Keratinocyte (primary cell): ENCODE data around the gene TWIST2. TPM values are rescaled to one million over a fixed set of nuclear protein-coding genes. Genes with fewer than 3 reads are reported as not detected.

Source experiments
- DNase-seq: peaks from one replicate; pipeline ENCODE4 v3.0.0-alpha.2; 2011; ENCODE audit warnings: low read depth, missing footprints, low spot score
- FAIRE-seq: peaks from 2 replicates; lab custom pipeline; 2011; peaks lifted over from hg19 to GRCh38; lab: Jason Lieb, UNC
- H2AFZ ChIP-seq: 2 replicates; pipeline ENCODE4 v1.6.0; 2012; ENCODE audit warnings: low read length, control low read depth, inconsistent platforms; ENCODE audit not compliant: control insufficient read depth
- H3K27ac ChIP-seq: 2 replicates; pipeline ENCODE4 v1.5.1; 2011; ENCODE audit warnings: low read length; ENCODE audit not compliant: control insufficient read depth, insufficient read depth
- H3K27me3 ChIP-seq: 3 replicates; pipeline ENCODE4 v1.6.0; 2011; ENCODE audit warnings: low read length; ENCODE audit not compliant: control insufficient read depth, insufficient read depth; ENCODE audit errors: extremely low read depth
- H3K36me3 ChIP-seq, 2 experiments: 2 replicates in 1 of 2; 3 replicates in 1 of 2; pipeline ENCODE4 v1.5.1; 2011; ENCODE audit warnings: low read length in 2 of 2, mild to moderate bottlenecking in 1 of 2; ENCODE audit not compliant: control insufficient read depth in 2 of 2, insufficient read depth in 2 of 2; ENCODE audit errors: extremely low read depth in 1 of 2
- H3K4me1 ChIP-seq: 3 replicates; pipeline ENCODE4 v1.5.1; 2011; ENCODE audit warnings: low read length; ENCODE audit not compliant: control insufficient read depth, insufficient read depth; ENCODE audit errors: extremely low read depth
- H3K4me2 ChIP-seq: 3 replicates; pipeline ENCODE4 v1.6.0; 2011; ENCODE audit warnings: low read depth, low read length; ENCODE audit not compliant: control insufficient read depth, insufficient read depth; ENCODE audit errors: extremely low read depth
- H3K4me3 ChIP-seq, 3 experiments: fragments of 200-600 bp in 1 of 3; sonication (generic) in 1 of 3; 2 replicates in 2 of 3; 3 replicates in 1 of 3; pipeline ENCODE4 v1.5.1; 2011 to 2016; ENCODE audit warnings: low read length in 3 of 3, mild to moderate bottlenecking in 3 of 3, control low read depth in 2 of 3, inconsistent platforms in 1 of 3, low read depth in 1 of 3, mixed read lengths in 1 of 3, mixed run types in 1 of 3, moderate library complexity in 1 of 3; ENCODE audit not compliant: control insufficient read depth in 2 of 3, insufficient read depth in 2 of 3; ENCODE audit errors: extremely low read depth in 1 of 3
- H3K79me2 ChIP-seq: 2 replicates; pipeline ENCODE4 v1.6.0; 2012; ENCODE audit warnings: low read length; ENCODE audit not compliant: control insufficient read depth, insufficient read depth
- H3K9ac ChIP-seq: 3 replicates; pipeline ENCODE4 v1.6.0; 2011; ENCODE audit warnings: low read length; ENCODE audit not compliant: control insufficient read depth, insufficient read depth; ENCODE audit errors: extremely low read depth
- H3K9me1 ChIP-seq: 3 replicates; pipeline ENCODE4 v1.6.0; 2011; ENCODE audit warnings: low read length; ENCODE audit not compliant: control insufficient read depth, insufficient read depth; ENCODE audit errors: extremely low read depth
- H3K9me3 ChIP-seq: 2 replicates; pipeline ENCODE4 v1.5.1; 2012; ENCODE audit warnings: low read depth, low read length; ENCODE audit not compliant: control insufficient read depth
- H4K20me1 ChIP-seq: 3 replicates; pipeline ENCODE4 v1.6.0; 2011; ENCODE audit warnings: low read length; ENCODE audit not compliant: control insufficient read depth, insufficient read depth; ENCODE audit errors: extremely low read depth
- EZH2 ChIP-seq: IDR thresholded peaks from one replicate; pipeline ENCODE4 v1.6.1; 2012; ENCODE audit warnings: inconsistent platforms, mild to moderate bottlenecking, low read length, moderate library complexity
- dilution Hi-C: fragments of 300-500 bp; cut with MboI; formaldehyde crosslinking; loops from one replicate; pipeline ENCODE4 v1.7.0; 2020; ENCODE audit warnings: low sequenced_read_pairs; ENCODE audit not compliant: extremely low pct_ligation_motif_present
- polyA plus RNA-seq, 5 experiments: library from polyadenylated mRNA; depleted of rRNA in 3 of 5; stranded (reverse) in 3 of 5; stranded (forward) in 1 of 5; unstranded in 1 of 5; fragments of >200 nt; gene quantifications; 1 replicate in 1 of 5; 2 replicates in 3 of 5; 3 replicates in 1 of 5; pipeline versions ENCODE4 v1.2.1 to v1.2.3, GENCODE V29; 2011 to 2012; ENCODE audit warnings: missing spikeins in 2 of 5, low read depth in 1 of 5, low replicate concordance in 1 of 5
- TF ChIP-seq, protein P1 (sequence below), 3 experiments: IDR thresholded peaks in 1 of 3; conservative IDR thresholded peaks in 1 of 3; optimal IDR thresholded peaks in 1 of 3; 2 replicates in 2 of 3; 3 replicates in 1 of 3; pipeline versions ENCODE3 to v1.5.1; 2011; ENCODE audit warnings: low read length in 3 of 3, mild to moderate bottlenecking in 3 of 3, moderate library complexity in 2 of 3, control low read depth in 1 of 3, inconsistent platforms in 1 of 3; ENCODE audit not compliant: insufficient read depth in 2 of 3; ENCODE audit errors: extremely low read depth in 1 of 3

Gene TWIST2
- polyA plus RNA-seq, 1 donor (not counting 4 experiments of a cell fraction or from before 2014, with no cell fraction given): 5.5 TPM

DNA sequence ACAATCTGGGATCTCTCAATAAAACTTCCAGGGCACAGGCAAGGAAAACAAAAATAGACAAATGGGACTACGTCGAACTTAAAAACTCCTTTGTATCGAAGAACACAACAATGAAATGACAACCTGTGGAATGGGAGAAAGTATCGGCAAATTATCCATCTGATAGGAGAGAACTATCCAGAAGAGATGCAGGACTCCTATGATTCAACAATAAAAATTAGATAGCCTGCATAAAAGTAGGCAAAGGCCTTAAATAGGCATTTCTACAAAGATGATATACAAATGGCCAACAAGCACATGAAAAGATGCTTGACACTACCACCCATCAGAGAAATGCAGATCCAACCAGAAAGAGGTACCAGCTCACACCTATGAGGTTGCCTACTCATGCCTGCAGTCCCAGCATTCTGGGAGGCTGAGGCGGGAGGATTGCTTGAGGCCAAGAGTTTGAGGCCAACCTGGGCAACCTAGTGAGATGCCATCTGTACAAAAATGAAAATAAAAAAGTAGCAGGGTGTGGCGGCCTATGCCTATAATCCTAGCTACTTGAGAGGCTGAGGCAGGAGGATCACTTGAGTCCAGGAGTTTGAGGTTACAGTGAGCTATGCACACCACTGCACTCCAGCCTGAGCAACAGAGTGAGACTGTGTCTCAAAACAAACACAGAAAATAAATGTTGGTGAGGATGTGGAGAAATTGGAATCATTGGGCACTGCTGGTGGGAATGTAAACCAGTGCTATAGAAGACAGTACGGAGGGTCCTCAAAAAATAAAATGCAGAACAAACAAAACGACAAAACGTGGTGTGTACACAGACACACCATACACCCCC lies 21.6 kb downstream of the TWIST2 start:
- Histone ChIP-seq H4K20me1 (no peaks in the 10 kb centered on the region), H3K9ac (no peak overlapping the region), H3K4me3 (no peak overlapping the region), H2AFZ (no peak overlapping the region), H3K27me3 (peaks cover 4% of the 10 kb centered on the region), H3K9me1 (no peaks in the 10 kb centered on the region), H3K27ac (no peak overlapping the region), H3K4me1 (peaks cover 16% of the 10 kb centered on the region), H3K9me3 (no peaks in the 10 kb centered on the region), H3K36me3 (no peaks in the 10 kb centered on the region), H3K4me2 (no peak overlapping the region), H3K79me2 (no peaks in the 10 kb centered on the region)
- FAIRE-seq (no peak), DNase-seq (no peak)
- TF ChIP-seq, protein P1, sequence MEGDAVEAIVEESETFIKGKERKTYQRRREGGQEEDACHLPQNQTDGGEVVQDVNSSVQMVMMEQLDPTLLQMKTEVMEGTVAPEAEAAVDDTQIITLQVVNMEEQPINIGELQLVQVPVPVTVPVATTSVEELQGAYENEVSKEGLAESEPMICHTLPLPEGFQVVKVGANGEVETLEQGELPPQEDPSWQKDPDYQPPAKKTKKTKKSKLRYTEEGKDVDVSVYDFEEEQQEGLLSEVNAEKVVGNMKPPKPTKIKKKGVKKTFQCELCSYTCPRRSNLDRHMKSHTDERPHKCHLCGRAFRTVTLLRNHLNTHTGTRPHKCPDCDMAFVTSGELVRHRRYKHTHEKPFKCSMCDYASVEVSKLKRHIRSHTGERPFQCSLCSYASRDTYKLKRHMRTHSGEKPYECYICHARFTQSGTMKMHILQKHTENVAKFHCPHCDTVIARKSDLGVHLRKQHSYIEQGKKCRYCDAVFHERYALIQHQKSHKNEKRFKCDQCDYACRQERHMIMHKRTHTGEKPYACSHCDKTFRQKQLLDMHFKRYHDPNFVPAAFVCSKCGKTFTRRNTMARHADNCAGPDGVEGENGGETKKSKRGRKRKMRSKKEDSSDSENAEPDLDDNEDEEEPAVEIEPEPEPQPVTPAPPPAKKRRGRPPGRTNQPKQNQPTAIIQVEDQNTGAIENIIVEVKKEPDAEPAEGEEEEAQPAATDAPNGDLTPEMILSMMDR (optimal IDR thresholded peaks at IDR 0.05 in 1 of 3, IDR thresholded peaks at IDR 0.05 in 1 of 3, conservative IDR thresholded peaks at IDR 0.05 in 1 of 3; ENCODE audit: extremely low read depth in 1 of 3, insufficient read depth in 2 of 3, low read length in 3 of 3): no peak
- no peak for TF ChIP-seq EZH2
- dilution Hi-C loops: no loop called here

DNA sequence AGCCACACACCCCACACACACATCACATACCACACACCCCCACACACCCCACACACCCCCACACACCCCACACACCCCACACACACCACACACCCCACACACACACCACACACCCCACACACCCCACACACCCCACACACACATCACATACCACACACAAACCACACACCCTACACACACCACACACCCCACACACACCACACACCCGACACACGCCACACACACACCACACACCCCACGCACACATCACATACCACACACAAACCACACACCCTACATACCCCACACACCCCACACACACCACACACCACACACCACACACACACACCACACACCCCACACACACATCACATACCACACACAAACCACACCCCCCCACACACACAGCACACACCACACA lies 22.4 kb downstream of the TWIST2 start:
- Histone ChIP-seq H2AFZ (no peak overlapping the region), H3K4me2 (no peak overlapping the region), H3K27ac (no peak overlapping the region), H3K4me1 (peaks cover 12% of the 10 kb centered on the region), H3K9ac (no peak overlapping the region), H3K79me2 (no peaks in the 10 kb centered on the region), H3K27me3 (peaks cover 4% of the 10 kb centered on the region), H3K9me3 (no peaks in the 10 kb centered on the region), H3K9me1 (no peaks in the 10 kb centered on the region), H3K4me3 (no peak overlapping the region), H3K36me3 (no peaks in the 10 kb centered on the region), H4K20me1 (no peaks in the 10 kb centered on the region)
- TF ChIP-seq, protein P1 (optimal IDR thresholded peaks at IDR 0.05 in 1 of 3, IDR thresholded peaks at IDR 0.05 in 1 of 3, conservative IDR thresholded peaks at IDR 0.05 in 1 of 3; ENCODE audit: extremely low read depth in 1 of 3, insufficient read depth in 2 of 3, low read length in 3 of 3): no peak
- TF ChIP-seq EZH2: no peak
- DNase-seq (no peak), FAIRE-seq (no peak)
- dilution Hi-C loops: no loop called here
